Measurements from ENCODE around the gene PHTF2.

PHTF2 gene

DNA sequence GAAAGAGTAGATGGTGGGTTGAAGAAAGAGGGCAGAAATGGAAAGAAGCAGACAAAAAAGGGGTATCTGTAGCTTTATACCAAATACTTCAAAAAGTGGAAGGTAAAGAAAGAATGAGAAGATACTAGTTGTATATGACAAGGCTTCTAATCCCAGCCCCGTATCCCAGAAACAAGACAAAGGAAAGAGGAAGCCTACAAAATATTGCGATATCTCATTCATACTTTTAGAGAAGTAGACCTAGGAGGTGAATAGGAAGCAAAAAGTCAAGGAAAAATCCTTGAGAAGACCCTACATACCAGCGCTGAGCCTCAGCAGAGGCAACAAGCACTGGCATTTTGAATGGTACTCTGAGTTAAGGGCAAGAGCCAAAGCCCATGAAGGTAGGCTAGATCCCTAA, 26.6 kb downstream of the PHTF2 start:
- CTCF ChIA-PET: interaction anchor here (1.6 kb wide), 1 partner anchor 12 kb away, joined by 3 read pairs; no protein-coding TSS in a partner anchor
- no peak for DNase-seq (ENCODE audit: low read depth, low spot score)
- no peak overlapping the region for H3K4me3 ChIP-seq (ENCODE audit: low read depth, low read length)
- POLR2A ChIA-PET: no interaction called here
- TF ChIP-seq, protein P1, sequence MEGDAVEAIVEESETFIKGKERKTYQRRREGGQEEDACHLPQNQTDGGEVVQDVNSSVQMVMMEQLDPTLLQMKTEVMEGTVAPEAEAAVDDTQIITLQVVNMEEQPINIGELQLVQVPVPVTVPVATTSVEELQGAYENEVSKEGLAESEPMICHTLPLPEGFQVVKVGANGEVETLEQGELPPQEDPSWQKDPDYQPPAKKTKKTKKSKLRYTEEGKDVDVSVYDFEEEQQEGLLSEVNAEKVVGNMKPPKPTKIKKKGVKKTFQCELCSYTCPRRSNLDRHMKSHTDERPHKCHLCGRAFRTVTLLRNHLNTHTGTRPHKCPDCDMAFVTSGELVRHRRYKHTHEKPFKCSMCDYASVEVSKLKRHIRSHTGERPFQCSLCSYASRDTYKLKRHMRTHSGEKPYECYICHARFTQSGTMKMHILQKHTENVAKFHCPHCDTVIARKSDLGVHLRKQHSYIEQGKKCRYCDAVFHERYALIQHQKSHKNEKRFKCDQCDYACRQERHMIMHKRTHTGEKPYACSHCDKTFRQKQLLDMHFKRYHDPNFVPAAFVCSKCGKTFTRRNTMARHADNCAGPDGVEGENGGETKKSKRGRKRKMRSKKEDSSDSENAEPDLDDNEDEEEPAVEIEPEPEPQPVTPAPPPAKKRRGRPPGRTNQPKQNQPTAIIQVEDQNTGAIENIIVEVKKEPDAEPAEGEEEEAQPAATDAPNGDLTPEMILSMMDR (IDR thresholded peaks at IDR 0.05; ENCODE audit: insufficient read depth, low read length, missing control alignments): no peak

DNA sequence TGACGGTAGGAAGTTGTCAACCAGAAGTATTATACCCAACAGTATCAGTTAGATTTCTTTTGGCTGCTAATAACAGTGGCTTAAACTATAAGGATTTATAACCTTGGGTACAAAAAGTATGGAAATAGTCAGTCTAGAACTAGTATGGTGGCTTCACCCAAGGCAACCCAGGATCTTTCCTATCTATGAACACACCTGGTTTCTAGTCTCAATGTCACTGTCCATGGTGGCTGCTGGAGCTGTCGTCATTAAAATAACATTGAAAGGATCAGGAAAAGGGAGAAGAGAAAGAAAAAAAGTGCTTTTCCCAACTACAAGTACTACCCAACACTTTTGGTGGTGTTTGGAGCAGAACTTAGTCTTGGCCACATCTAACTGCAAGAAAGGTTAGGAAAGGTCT, 27.7 kb downstream of the PHTF2 start:
- DNase-seq (ENCODE audit: low read depth, low spot score): no peak
- CTCF ChIA-PET: no interaction called here
- POLR2A ChIA-PET: no interaction called here
- H3K4me3 ChIP-seq (ENCODE audit: low read depth, low read length): no peak overlapping the region
- TF ChIP-seq, protein P1 (IDR thresholded peaks at IDR 0.05; ENCODE audit: insufficient read depth, low read length, missing control alignments): no peak

DNA sequence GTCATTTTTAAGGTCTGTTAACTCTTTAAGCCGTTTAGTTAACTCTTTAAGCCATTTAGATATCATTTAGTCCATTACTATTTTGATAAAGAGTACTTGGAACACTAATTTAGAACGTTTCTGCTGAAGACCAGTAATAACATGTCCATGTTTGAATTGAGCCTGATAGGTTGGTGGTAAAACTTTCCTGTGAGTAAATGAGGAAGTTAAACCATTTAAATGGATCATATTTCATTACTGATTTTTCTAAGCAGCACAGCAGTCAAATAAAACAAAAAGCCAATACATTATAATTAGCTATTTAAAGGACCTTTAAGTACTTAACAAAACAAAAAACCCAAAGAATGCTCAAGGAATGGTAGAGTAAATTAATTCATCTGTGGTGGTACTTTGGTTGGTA, 29.4 kb downstream of the PHTF2 start:
- ChIA-PET POLR2A (no interaction called here), CTCF (interaction anchor here (1.7 kb wide), 1 partner anchor 13 kb away, joined by 3 read pairs; no protein-coding TSS in a partner anchor)
- no peak for DNase-seq (ENCODE audit: low read depth, low spot score)
- TF ChIP-seq, protein P1 (IDR thresholded peaks at IDR 0.05; ENCODE audit: insufficient read depth, low read length, missing control alignments): no peak
- no peak overlapping the region for H3K4me3 ChIP-seq (ENCODE audit: low read depth, low read length)

DNA sequence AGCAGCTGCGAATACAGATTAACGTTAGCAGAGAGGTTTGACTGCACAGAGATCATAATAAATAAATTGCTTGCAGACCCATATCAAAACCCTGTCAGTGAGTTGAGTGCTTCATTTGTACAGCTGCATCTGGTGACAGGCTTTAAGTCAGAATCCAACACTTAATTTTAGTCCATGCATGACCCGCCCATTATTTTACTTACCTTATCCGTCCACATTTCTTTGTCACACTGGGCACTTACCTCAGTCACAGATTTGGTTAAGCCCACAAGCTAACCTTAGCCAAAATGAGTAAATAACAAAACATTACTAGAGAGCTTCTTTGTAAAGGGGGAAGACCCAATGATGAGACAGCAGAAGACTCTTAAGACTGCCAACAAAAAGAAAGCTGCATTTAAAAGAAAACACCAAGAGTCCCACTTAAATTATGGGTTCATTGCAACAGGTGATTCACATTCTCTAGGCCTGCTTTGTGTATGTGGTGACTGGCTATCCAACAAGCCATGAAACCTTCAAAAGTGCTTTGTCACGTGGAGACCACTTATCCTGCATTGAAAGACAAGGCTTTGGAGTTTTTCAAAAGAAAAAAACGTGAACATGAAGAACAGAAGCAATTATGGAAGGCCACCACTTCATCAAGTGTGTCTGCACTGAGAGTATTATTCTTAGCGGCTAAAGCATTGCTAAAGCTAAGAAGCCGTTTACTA, 32.2 kb downstream of the PHTF2 start:
- TF ChIP-seq, protein P1 (IDR thresholded peaks at IDR 0.05; ENCODE audit: insufficient read depth, low read length, missing control alignments): no peak

DNA sequence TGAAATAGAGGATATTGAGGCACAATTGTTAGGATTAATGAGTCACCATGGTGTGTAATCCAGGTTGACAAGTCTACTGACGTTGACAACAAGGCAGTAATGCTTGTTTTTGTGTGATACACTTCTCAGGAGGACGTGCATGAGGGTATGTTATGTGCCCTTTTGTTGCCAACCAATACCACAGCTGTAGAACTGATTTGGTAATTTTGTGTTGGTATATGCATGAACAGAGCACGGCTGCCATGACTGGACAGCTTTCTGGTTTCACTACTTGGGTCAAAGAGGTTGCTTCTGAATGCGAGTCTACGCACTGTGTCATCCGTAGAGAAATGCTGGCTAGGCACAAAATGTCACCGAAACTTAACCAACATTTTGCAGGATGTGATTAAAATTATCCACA, 32.9 kb downstream of the PHTF2 start:
- no peak for DNase-seq (ENCODE audit: low read depth, low spot score)
- TF ChIP-seq, protein P1 (IDR thresholded peaks at IDR 0.05; ENCODE audit: insufficient read depth, low read length, missing control alignments): no peak
- no peak overlapping the region for H3K4me3 ChIP-seq (ENCODE audit: low read depth, low read length)
- POLR2A ChIA-PET: no interaction called here
- CTCF ChIA-PET: no interaction called here

More for the DNA sequence above, 32.2 kb downstream of the PHTF2 start:
- H3K4me3 ChIP-seq (ENCODE audit: low read depth, low read length): no peak overlapping the region
- DNase-seq (ENCODE audit: low read depth, low spot score): no peak
- ChIA-PET POLR2A (no interaction called here), CTCF (no interaction called here)

DNA sequence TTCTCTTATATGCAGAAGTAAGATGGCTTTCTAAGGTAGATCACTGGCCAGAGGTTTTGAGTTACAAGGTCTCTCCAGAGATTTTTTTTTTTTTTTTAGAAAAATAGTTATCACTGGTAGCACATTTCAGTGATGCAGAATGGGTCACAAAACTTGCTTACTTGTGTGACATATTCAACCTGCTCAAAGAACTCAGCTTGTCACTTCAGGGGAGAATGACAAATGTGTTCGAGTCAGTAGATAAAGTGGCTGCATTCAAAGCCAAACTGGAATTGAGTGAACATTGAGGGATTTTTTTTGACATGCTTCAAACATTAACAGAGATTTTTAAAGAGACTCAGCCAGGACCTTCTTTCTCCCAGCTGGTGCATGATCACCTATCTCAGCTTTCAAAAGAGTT, 33.4 kb downstream of the PHTF2 start:
- TF ChIP-seq, protein P1 (IDR thresholded peaks at IDR 0.05; ENCODE audit: insufficient read depth, low read length, missing control alignments): no peak
- ChIA-PET CTCF (no interaction called here), POLR2A (no interaction called here)
- no peak overlapping the region for H3K4me3 ChIP-seq (ENCODE audit: low read depth, low read length)
- no peak for DNase-seq (ENCODE audit: low read depth, low spot score)
